K562 (cell line): ENCODE measurements around the gene RALGAPA2. TPM values are rescaled to one million over a fixed set of nuclear protein-coding genes. Genes with fewer than 3 reads are reported as not detected.

ENCODE experiments used
- ATAC-seq: fragments of 200-7000 bp; cut with Tn5 transposase; 3 replicates; pipeline ENCODE4 v1.9.1; 2020; ENCODE audit warnings: moderate library complexity
- BruUV-seq: library from RNA; stranded (reverse); fragments of 400-500 nt; replicated peaks from 2 replicates; lab custom pipeline; 2021; lab: Mats Ljungman, UMichigan
- CTCF ChIA-PET: fragments of 300-600 bp; formaldehyde crosslinking; extraction: SDS; loops from one replicate; lab custom pipeline; 2021; ENCODE audit warnings: low intra/inter-chr PET ratio; lab: Yijun Ruan, JAX
- POLR2A ChIA-PET: fragments of 300-600, 350-650 bp; sonication (Branson Sonifier 250); formaldehyde crosslinking; extraction: SDS; loops from one replicate; lab custom pipeline; 2021; ENCODE audit warnings: antibody characterized with exemption, inconsistent platforms; lab: Yijun Ruan, JAX
- DNase-seq, 4 experiments: peaks; one replicate each; pipeline versions ENCODE4 v3.0.0 to v3.0.0-alpha.2; 2011 to 2018; ENCODE audit warnings: low spot score in 3 of 4, mixed read lengths in 3 of 4; ENCODE audit errors: extremely low read depth in 1 of 4
- FAIRE-seq: peaks from 2 replicates; lab custom pipeline; 2011; peaks lifted over from hg19 to GRCh38; lab: Jason Lieb, UNC
- H2AFZ ChIP-seq: 2 replicates; pipeline ENCODE4 v1.6.0; 2011; ENCODE audit warnings: low read depth, low read length, control low read depth, inconsistent platforms
- H3K27ac ChIP-seq: fragments of 200-600 bp; 3 replicates; pipeline ENCODE4 v1.8.0; 2011; ENCODE audit warnings: low read depth, mild to moderate bottlenecking, control low read depth, inconsistent platforms, low read length, moderate library complexity, mixed read lengths; ENCODE audit errors: extremely low read depth
- H3K27me3 ChIP-seq, 2 experiments: fragments of 300-600 bp in 1 of 2; 2 replicates in 1 of 2; 3 replicates in 1 of 2; pipeline versions ENCODE4 v1.6.0 to v1.8.0; 2011; ENCODE audit warnings: inconsistent platforms in 2 of 2, low read length in 2 of 2, mild to moderate bottlenecking in 1 of 2, mixed read lengths in 1 of 2, moderate library complexity in 1 of 2; ENCODE audit not compliant: control insufficient read depth in 2 of 2, insufficient read depth in 2 of 2
- H3K36me3 ChIP-seq: fragments of 300-600 bp; 3 replicates; pipeline ENCODE4 v1.8.0; 2011; ENCODE audit warnings: mild to moderate bottlenecking, low read length, inconsistent platforms; ENCODE audit not compliant: control insufficient read depth, insufficient read depth
- H3K4me1 ChIP-seq, 2 experiments: fragments of 200-600 bp in 1 of 2; replicated peaks in 1 of 2; 2 replicates in 1 of 2; 3 replicates in 1 of 2; pipeline versions ENCODE4 v1.5.1 to v1.8.0; 2011; ENCODE audit warnings: inconsistent platforms in 2 of 2, low read length in 2 of 2, mild to moderate bottlenecking in 1 of 2, mixed read lengths in 1 of 2, moderate library complexity in 1 of 2; ENCODE audit not compliant: control insufficient read depth in 2 of 2, insufficient read depth in 2 of 2
- H3K4me2 ChIP-seq: 2 replicates; pipeline ENCODE4 v1.6.1; 2011; ENCODE audit warnings: low read length, control low read depth, inconsistent platforms, mixed read lengths; ENCODE audit not compliant: insufficient read depth
- H3K4me3 ChIP-seq: fragments of 200-600 bp; sonication (generic), shearing (Covaris generic); 2 replicates; pipeline ENCODE4 v1.5.1; 2016; ENCODE audit warnings: control low read depth, inconsistent platforms
- H3K79me2 ChIP-seq: fragments of 200-600 bp; 3 replicates; pipeline ENCODE4 v1.8.0; 2011; ENCODE audit warnings: low read length, inconsistent platforms; ENCODE audit not compliant: control insufficient read depth, insufficient read depth
- H3K9ac ChIP-seq, 2 experiments: 2 replicates each; pipeline versions ENCODE4 v1.6.0 to v1.6.1; 2011; ENCODE audit warnings: low read depth in 2 of 2, low read length in 2 of 2, control low read depth in 1 of 2, inconsistent platforms in 1 of 2, mild to moderate bottlenecking in 1 of 2, mixed read lengths in 1 of 2; ENCODE audit not compliant: insufficient read depth in 1 of 2
- H3K9me1 ChIP-seq: one replicate; pipeline ENCODE4 v1.6.0; 2011; ENCODE audit warnings: inconsistent platforms, mild to moderate bottlenecking, low read length, moderate library complexity; ENCODE audit not compliant: control insufficient read depth, insufficient read depth
- H3K9me3 ChIP-seq: replicated peaks from 2 replicates; pipeline ENCODE4 v1.5.1; 2011; ENCODE audit warnings: low read depth, low read length, inconsistent platforms; ENCODE audit not compliant: control insufficient read depth, insufficient read depth
- H4K20me1 ChIP-seq: replicated peaks from 2 replicates; pipeline ENCODE4 v1.6.1; 2011; ENCODE audit warnings: low read length, inconsistent platforms, mixed read lengths; ENCODE audit not compliant: control insufficient read depth, insufficient read depth
- BCOR ChIP-seq: fragments of 450-650 bp; IDR thresholded peaks from 2 replicates; pipeline ENCODE4 v1.6.1; 2016
- CEBPG ChIP-seq, 3 experiments: fragments of 200-800 bp in 1 of 3; sonication (Bioruptor generic) in 1 of 3; sonication (generic) in 1 of 3; formaldehyde crosslinking in 1 of 3; IDR thresholded peaks in 2 of 3; conservative IDR thresholded peaks in 1 of 3; 2 replicates each; pipeline versions ENCODE4 v1.6.1 to v1.8.0; 2016 to 2022; ENCODE audit warnings: missing compliant biosample characterization in 2 of 3, missing genetic modification characterization in 2 of 3, mild to moderate bottlenecking in 1 of 3, missing genetic modification reagents in 1 of 3
- HOXB6 ChIP-seq: fragments of 250-450 bp; sonication (Bioruptor Pico); IDR thresholded peaks from 2 replicates; pipeline ENCODE4 v1.5.1; 2022; ENCODE audit warnings: mild to moderate bottlenecking, borderline replicate concordance
- PHF8 ChIP-seq: fragments of 200-600 bp; sonication (generic); IDR thresholded peaks from 2 replicates; pipeline ENCODE4 v1.6.1; 2012; ENCODE audit warnings: mixed run types, mild to moderate bottlenecking, inconsistent platforms, low read length, moderate library complexity, borderline replicate concordance
- RAD51 ChIP-seq: fragments of 450-650 bp; IDR thresholded peaks from 2 replicates; pipeline ENCODE4 v1.7.1; 2016; ENCODE audit warnings: low read depth, mild to moderate bottlenecking, borderline replicate concordance
- RFX1 ChIP-seq: fragments of 450-650 bp; IDR thresholded peaks from 2 replicates; pipeline ENCODE4 v1.6.1; 2016; ENCODE audit warnings: mild to moderate bottlenecking, moderate library complexity
- RREB1 ChIP-seq: fragments of 250-450 bp; sonication (Bioruptor Pico); IDR thresholded peaks from 2 replicates; pipeline ENCODE4 v1.4.0; 2020
- WGBS: fragments of 100-300 bp; shearing (Covaris generic); methylation state at CpG from one replicate; pipeline ENCODE4 v1.1.6; 2016; ENCODE audit warnings: low coverage, mixed read lengths; ENCODE audit not compliant: insufficient coverage; ENCODE audit errors: missing lambda C conversion rate; 5-methylcytosine and 5-hydroxymethylcytosine counted together
- in situ Hi-C: fragments of 300-500 bp; cut with MboI; formaldehyde crosslinking; loops from 4 replicates; pipeline ENCODE4 v1.15.0; 2018; ENCODE audit warnings: inconsistent platforms, mixed read lengths
- intact Hi-C: fragments of 100-400 bp; cut with micrococcal nuclease; formaldehyde crosslinking; loops from 2 replicates; pipeline ENCODE4 v1.14.2; 2022
- polyA plus RNA-seq, 8 experiments: library from polyadenylated mRNA; depleted of rRNA in 4 of 8; stranded (reverse) in 5 of 8; unstranded in 3 of 8; fragments of >200 nt; fragmentation: Nextera tagmentation in 2 of 8; fragmentation: Illumina TruSeq in 1 of 8; extraction: Ambion mirVana in 2 of 8; extraction: Trizol in 1 of 8; gene quantifications; 2 replicates each; pipeline versions ENCODE4 v1.2.1 to v1.2.3, GENCODE V29; 2011 to 2014; ENCODE audit warnings: inconsistent platforms in 1 of 8, missing spikeins in 1 of 8
- total RNA-seq, 7 experiments: library from RNA; depleted of rRNA in 6 of 7; stranded (reverse); fragments of >200 nt in 6 of 7; fragmentation: Illumina TruSeq in 2 of 7; extraction: Trizol in 2 of 7; gene quantifications; 2 replicates each; pipeline versions ENCODE4 v1.2.1 to v1.2.3, GENCODE V29; 2011 to 2021; ENCODE audit warnings: low replicate concordance in 1 of 7

RALGAPA2 gene
- total and polyA plus RNA-seq, 9 of the 15 experiments (the other 6 are each of a cell fraction or from before 2014, with no cell fraction given): 0.35 to 2.7 (median 1.4) TPM

GRCh38 chr20:20752712-20753111, 40.3 kb upstream of the RALGAPA2 start:
- no peak overlapping the region for H3K9ac ChIP-seq
- ATAC-seq (no peak), FAIRE-seq (no peak)
- no peaks in the 10 kb centered on the region for H4K20me1 ChIP-seq
- WGBS: 0% methylated on average over 5 of the region's 5 CpGs
- no TSS peak for BruUV-seq
- no peaks in the 10 kb centered on the region for H3K9me3 ChIP-seq
- no peak overlapping the region for H3K27ac ChIP-seq
- intact Hi-C loops: no loop called here
- H3K4me2 ChIP-seq: no peak overlapping the region
- in situ Hi-C loops: no loop called here
- no peaks in the 10 kb centered on the region for H3K79me2 ChIP-seq
- POLR2A ChIA-PET: interaction anchor here (0.6 to 0.8 kb wide), 2 partner anchors 12 to 22 kb away, joined by 3 to 4 read pairs; no protein-coding TSS in a partner anchor
- no peaks in the 10 kb centered on the region for H3K4me1 ChIP-seq
- H3K9me1 ChIP-seq: no peaks in the 10 kb centered on the region
- TF ChIP-seq CEBPG (CRISPR knock-in tag; IDR thresholded peaks at IDR 0.05): no peak
- no peak for TF ChIP-seq CEBPG (tag; conservative IDR thresholded peaks at IDR 0.05 in 1 of 2, IDR thresholded peaks at IDR 0.05 in 1 of 2)
- no peak for TF ChIP-seq RFX1
- no peak for TF ChIP-seq BCOR
- no peak for TF ChIP-seq RAD51
- TF ChIP-seq, all 486 proteins: peak for 0
- H2AFZ ChIP-seq: no peak overlapping the region
- H3K36me3 ChIP-seq: no peaks in the 10 kb centered on the region
- DNase-seq: no peak
- H3K27me3 ChIP-seq: no peaks in the 10 kb centered on the region; a peak in 2 of 5 replicates
- CTCF ChIA-PET: no interaction called here
- no peak overlapping the region for H3K4me3 ChIP-seq

GRCh38 chr20:20747298-20747697, 34.9 kb upstream of the RALGAPA2 start:
- no peak for DNase-seq
- H3K9me1 ChIP-seq: no peaks in the 10 kb centered on the region
- no peak overlapping the region for H3K4me2 ChIP-seq
- no peaks in the 10 kb centered on the region for H3K79me2 ChIP-seq
- TF ChIP-seq PHF8 (no peak), RREB1 (CRISPR knock-in tag) (no peak), HOXB6 (no peak)
- no peak overlapping the region for H3K4me3 ChIP-seq
- POLR2A ChIA-PET: no interaction called here
- no peak overlapping the region for H3K27ac ChIP-seq
- peaks cover 4 to 9% of the 10 kb centered on the region in 2 experiments; a peak in 3 of 5 replicates for H3K27me3 ChIP-seq
- no TSS peak for BruUV-seq
- no peaks in the 10 kb centered on the region for H3K4me1 ChIP-seq
- no peaks in the 10 kb centered on the region for H3K9me3 ChIP-seq
- no peak for FAIRE-seq
- 0% methylated on average over 1 of the region's 1 CpG for WGBS
- H3K9ac ChIP-seq: no peak overlapping the region
- no peaks in the 10 kb centered on the region for H3K36me3 ChIP-seq
- intact Hi-C loops (no loop called here), in situ Hi-C loops (no loop called here)
- ATAC-seq: no peak
- CTCF ChIA-PET: no interaction called here
- no peak overlapping the region for H2AFZ ChIP-seq
- H4K20me1 ChIP-seq: no peaks in the 10 kb centered on the region
